ENCODE data around the gene EXOC6B.
"Not testable (repeated sequence)": the region's sequence is repeated elsewhere in the genome, so short reads cannot be mapped to it uniquely, and the experiment has no call there.

Gene EXOC6B

DNA sequence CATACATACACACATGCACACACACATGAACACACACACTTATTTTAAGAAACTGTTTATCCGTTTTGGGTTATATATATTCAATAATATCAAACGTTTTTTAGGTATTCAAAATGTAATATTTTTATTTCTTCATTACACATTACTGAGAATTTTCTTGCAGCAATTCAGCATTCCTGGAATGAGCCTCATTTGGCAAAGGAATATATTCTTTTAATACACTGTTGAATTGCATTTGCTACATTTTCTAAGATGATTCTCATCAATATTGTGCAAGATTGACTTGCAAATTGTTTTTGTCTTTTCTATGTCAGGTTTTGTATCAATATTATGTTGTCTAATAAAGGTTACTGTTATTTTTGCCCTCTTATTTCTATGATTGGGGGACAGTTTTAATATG is 402.1 kb downstream of the EXOC6B start:
- no peak for TF ChIP-seq EZH2 (IDR thresholded peaks at IDR 0.05; ENCODE audit: borderline replicate concordance, low read depth, low read length, severe bottlenecking)
- TF ChIP-seq, protein P1, sequence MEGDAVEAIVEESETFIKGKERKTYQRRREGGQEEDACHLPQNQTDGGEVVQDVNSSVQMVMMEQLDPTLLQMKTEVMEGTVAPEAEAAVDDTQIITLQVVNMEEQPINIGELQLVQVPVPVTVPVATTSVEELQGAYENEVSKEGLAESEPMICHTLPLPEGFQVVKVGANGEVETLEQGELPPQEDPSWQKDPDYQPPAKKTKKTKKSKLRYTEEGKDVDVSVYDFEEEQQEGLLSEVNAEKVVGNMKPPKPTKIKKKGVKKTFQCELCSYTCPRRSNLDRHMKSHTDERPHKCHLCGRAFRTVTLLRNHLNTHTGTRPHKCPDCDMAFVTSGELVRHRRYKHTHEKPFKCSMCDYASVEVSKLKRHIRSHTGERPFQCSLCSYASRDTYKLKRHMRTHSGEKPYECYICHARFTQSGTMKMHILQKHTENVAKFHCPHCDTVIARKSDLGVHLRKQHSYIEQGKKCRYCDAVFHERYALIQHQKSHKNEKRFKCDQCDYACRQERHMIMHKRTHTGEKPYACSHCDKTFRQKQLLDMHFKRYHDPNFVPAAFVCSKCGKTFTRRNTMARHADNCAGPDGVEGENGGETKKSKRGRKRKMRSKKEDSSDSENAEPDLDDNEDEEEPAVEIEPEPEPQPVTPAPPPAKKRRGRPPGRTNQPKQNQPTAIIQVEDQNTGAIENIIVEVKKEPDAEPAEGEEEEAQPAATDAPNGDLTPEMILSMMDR (IDR thresholded peaks at IDR 0.05; ENCODE audit: borderline replicate concordance, extremely low read depth, low read length, poor library complexity, severe bottlenecking) = no peak
- ATAC-seq (ENCODE audit: insufficient read depth, low read depth) (no peak), DNase-seq (no peak)
- Histone ChIP-seq H3K27ac (ENCODE audit: low read length) (no peak overlapping the region), H3K4me1 (ENCODE audit: insufficient read depth, low read length) (peaks cover 9% of the 10 kb centered on the region; the same call in 1 of the 2 replicates), H3K9me3 (ENCODE audit: insufficient read depth, low read length, severe bottlenecking) (no peaks in the 10 kb centered on the region), H3K36me3 (ENCODE audit: insufficient read depth, low read length) (no peaks in the 10 kb centered on the region), H3K79me2 (ENCODE audit: insufficient read depth, low read length) (no peaks in the 10 kb centered on the region), H3K27me3 (ENCODE audit: insufficient read depth, low read length, poor library complexity) (no peaks in the 10 kb centered on the region), H4K20me1 (ENCODE audit: insufficient read depth, low read length) (no peaks in the 10 kb centered on the region), H3K9ac (ENCODE audit: low read depth, low read length) (no peak overlapping the region), H3K4me2 (ENCODE audit: insufficient read depth, low read length) (no peak overlapping the region), H3K4me3 (ENCODE audit: low read depth in 1 of 2, low read length in 2 of 2) (no peak overlapping the region), H2AFZ (ENCODE audit: low read depth, low read length) (no peak overlapping the region)

DNA sequence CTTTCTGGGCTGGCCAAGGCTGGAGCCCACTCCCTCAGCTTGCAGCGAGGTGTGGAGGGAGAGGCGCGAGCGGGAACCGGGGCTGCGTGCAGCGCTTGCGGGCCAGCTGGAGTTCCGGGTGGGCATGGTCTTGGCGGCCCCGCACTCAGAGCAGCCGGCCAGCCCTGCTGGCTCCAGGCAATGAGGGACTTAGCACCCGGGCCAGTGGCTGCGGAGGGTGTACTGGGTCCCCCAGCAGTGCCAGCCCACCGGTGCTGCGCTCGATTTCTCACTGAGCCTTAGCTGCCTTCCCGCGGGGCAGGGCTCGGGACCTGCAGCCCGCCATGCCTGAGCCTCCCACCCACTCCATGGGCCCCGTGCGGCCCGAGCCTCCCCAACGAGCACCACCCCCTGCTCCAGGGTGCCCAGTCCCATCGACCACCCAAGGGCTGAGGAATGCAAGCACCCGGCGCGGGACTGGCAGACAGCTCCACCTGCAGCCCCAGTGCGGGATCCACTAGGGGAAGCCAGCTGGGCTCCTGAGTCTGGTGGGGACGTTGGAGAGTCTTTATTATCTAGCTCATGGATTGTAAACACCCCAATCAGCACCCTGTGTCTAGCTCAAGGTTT is 404.0 kb downstream of the EXOC6B start:
- H2AFZ ChIP-seq (ENCODE audit: low read depth, low read length); H3K4me2 ChIP-seq (ENCODE audit: insufficient read depth, low read length); H3K27ac ChIP-seq (ENCODE audit: low read length); H3K4me1 ChIP-seq (ENCODE audit: insufficient read depth, low read length); H3K27me3 ChIP-seq (ENCODE audit: insufficient read depth, low read length, poor library complexity); H3K4me3 ChIP-seq (ENCODE audit: low read depth in 1 of 2, low read length in 2 of 2); H3K79me2 ChIP-seq (ENCODE audit: insufficient read depth, low read length); H3K9ac ChIP-seq (ENCODE audit: low read depth, low read length); H3K9me3 ChIP-seq (ENCODE audit: insufficient read depth, low read length, severe bottlenecking); H4K20me1 ChIP-seq (ENCODE audit: insufficient read depth, low read length); H3K36me3 ChIP-seq (ENCODE audit: insufficient read depth, low read length); DNase-seq; ATAC-seq (ENCODE audit: insufficient read depth, low read depth): not testable (repeated sequence)

DNA sequence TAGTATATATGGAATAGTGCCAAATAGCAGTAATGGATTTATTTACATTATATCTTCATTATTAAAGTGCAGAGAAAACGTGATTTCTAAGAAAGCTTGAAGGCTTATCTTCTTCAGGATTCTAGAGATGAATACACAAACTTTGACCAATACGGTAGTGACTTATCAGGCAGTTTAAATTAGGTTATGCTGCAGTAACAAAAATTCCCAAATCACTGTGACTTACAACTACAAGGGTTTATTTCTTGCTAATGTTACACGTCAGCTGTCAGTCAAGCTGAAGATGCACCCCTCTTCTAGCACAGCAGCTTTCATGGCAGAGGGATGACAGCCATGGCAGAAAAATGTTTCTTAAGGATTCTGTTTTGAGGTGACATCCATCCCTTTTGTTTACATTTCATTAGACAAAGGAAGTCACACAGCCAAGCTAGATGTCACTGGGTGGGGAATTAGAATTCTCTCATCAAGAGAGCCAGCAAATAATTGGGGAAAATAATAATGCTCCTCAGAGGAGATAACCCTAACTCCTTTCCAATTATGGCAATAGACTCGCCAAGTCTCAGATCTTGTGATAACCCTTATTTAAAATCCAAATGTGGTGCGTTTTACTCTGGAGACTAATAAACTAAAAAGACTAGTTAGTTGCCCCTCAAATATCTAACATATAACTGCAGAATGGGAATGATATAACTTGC is 409.9 kb downstream of the EXOC6B start:
- Histone ChIP-seq H3K27me3 (ENCODE audit: insufficient read depth, low read length, poor library complexity) (no peaks in the 10 kb centered on the region), H3K4me1 (ENCODE audit: insufficient read depth, low read length) (no peaks in the 10 kb centered on the region), H3K27ac (ENCODE audit: low read length) (no peak overlapping the region), H3K4me3 (ENCODE audit: low read depth in 1 of 2, low read length in 2 of 2) (no peak overlapping the region), H3K36me3 (ENCODE audit: insufficient read depth, low read length) (no peaks in the 10 kb centered on the region), H3K4me2 (ENCODE audit: insufficient read depth, low read length) (no peak overlapping the region), H3K79me2 (ENCODE audit: insufficient read depth, low read length) (no peaks in the 10 kb centered on the region), H3K9me3 (ENCODE audit: insufficient read depth, low read length, severe bottlenecking) (no peaks in the 10 kb centered on the region), H2AFZ (ENCODE audit: low read depth, low read length) (no peak overlapping the region), H4K20me1 (ENCODE audit: insufficient read depth, low read length) (no peaks in the 10 kb centered on the region), H3K9ac (ENCODE audit: low read depth, low read length) (no peak overlapping the region)
- TF ChIP-seq, protein P1 (IDR thresholded peaks at IDR 0.05; ENCODE audit: borderline replicate concordance, extremely low read depth, low read length, poor library complexity, severe bottlenecking) = no peak
- TF ChIP-seq EZH2 (IDR thresholded peaks at IDR 0.05; ENCODE audit: borderline replicate concordance, low read depth, low read length, severe bottlenecking) = no peak
- no peak for DNase-seq
- no peak for ATAC-seq (ENCODE audit: insufficient read depth, low read depth)

DNA sequence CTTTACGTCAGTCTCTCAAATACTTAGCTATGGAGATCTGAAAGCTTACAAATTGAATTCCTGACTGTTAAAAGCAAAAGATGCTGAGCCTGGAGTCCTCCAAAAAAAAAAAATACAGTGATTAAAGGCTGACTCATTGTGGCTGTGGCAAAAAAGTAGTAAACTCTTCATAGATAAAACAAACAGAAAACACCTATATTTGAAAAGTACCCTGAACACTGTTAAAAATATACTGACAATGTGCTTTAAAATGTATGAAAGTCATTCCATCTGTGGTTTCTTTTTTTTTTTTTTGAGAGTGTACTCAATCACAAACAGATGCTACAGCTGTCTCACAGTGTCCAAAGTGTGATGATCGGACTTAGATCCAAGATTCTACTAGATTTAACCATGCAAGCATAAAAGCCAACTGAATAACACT is 410.6 kb downstream of the EXOC6B start:
- no peaks in the 10 kb centered on the region for H4K20me1 ChIP-seq (ENCODE audit: insufficient read depth, low read length)
- H3K27ac ChIP-seq (ENCODE audit: low read length) = no peak overlapping the region
- DNase-seq = no peak
- no peaks in the 10 kb centered on the region for H3K27me3 ChIP-seq (ENCODE audit: insufficient read depth, low read length, poor library complexity)
- H3K9ac ChIP-seq (ENCODE audit: low read depth, low read length) = no peak overlapping the region
- H3K9me3 ChIP-seq (ENCODE audit: insufficient read depth, low read length, severe bottlenecking) = no peaks in the 10 kb centered on the region
- H3K4me1 ChIP-seq (ENCODE audit: insufficient read depth, low read length) = no peaks in the 10 kb centered on the region
- H3K4me2 ChIP-seq (ENCODE audit: insufficient read depth, low read length) = no peak overlapping the region
- no peaks in the 10 kb centered on the region for H3K79me2 ChIP-seq (ENCODE audit: insufficient read depth, low read length)
- no peak overlapping the region for H3K4me3 ChIP-seq (ENCODE audit: low read depth in 1 of 2, low read length in 2 of 2)
- TF ChIP-seq, protein P1 (IDR thresholded peaks at IDR 0.05; ENCODE audit: borderline replicate concordance, extremely low read depth, low read length, poor library complexity, severe bottlenecking) = no peak
- TF ChIP-seq EZH2 (IDR thresholded peaks at IDR 0.05; ENCODE audit: borderline replicate concordance, low read depth, low read length, severe bottlenecking) = no peak
- H2AFZ ChIP-seq (ENCODE audit: low read depth, low read length) = no peak overlapping the region
- ATAC-seq (ENCODE audit: insufficient read depth, low read depth) = no peak
- no peaks in the 10 kb centered on the region for H3K36me3 ChIP-seq (ENCODE audit: insufficient read depth, low read length)
